Fibroblast of pulmonary artery (primary cell): ENCODE measurements around the gene IL22.

Experiments used
- DNase-seq: peaks from one replicate; pipeline ENCODE4 v3.0.0-alpha.2; 2010; ENCODE audit warnings: low read depth
- H3K4me3 ChIP-seq: replicated peaks from 2 replicates; pipeline ENCODE4 v1.5.1; 2011; ENCODE audit warnings: low read depth, mild to moderate bottlenecking, control low read depth, low read length, moderate library complexity
- TF ChIP-seq, protein P1 (sequence below): IDR thresholded peaks from 2 replicates; pipeline ENCODE4 v1.5.1; 2011; ENCODE audit warnings: mild to moderate bottlenecking, control low read depth, low read length, inconsistent platforms; ENCODE audit errors: missing control alignments

Gene IL22

GRCh38 chr12:68233498-68233897, 19.9 kb downstream of the IL22 start:
- TF ChIP-seq, protein P1, sequence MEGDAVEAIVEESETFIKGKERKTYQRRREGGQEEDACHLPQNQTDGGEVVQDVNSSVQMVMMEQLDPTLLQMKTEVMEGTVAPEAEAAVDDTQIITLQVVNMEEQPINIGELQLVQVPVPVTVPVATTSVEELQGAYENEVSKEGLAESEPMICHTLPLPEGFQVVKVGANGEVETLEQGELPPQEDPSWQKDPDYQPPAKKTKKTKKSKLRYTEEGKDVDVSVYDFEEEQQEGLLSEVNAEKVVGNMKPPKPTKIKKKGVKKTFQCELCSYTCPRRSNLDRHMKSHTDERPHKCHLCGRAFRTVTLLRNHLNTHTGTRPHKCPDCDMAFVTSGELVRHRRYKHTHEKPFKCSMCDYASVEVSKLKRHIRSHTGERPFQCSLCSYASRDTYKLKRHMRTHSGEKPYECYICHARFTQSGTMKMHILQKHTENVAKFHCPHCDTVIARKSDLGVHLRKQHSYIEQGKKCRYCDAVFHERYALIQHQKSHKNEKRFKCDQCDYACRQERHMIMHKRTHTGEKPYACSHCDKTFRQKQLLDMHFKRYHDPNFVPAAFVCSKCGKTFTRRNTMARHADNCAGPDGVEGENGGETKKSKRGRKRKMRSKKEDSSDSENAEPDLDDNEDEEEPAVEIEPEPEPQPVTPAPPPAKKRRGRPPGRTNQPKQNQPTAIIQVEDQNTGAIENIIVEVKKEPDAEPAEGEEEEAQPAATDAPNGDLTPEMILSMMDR = no peak
- DNase-seq = no peak
- H3K4me3 ChIP-seq = no peak overlapping the region

DNA sequence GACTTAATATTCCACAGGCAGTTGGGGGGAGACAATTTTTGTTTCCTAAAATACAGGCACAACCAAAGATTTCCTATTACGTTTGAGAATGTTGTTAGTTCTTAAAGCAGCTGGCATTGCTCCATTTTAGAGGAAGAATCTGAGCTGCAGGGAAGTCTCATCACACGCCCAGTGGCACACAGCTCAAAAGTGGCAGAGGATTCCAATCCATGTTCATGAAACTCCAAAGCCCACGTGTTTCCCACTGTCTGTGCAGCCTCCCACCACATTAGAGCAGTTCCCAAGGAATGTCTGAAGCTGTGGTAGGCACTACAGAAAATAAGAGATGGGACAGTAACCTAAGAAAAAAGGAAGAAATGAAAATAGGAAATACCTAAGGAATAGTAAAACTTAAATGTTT, 21.7 kb downstream of the IL22 start:
- no peak for DNase-seq
- H3K4me3 ChIP-seq = no peak overlapping the region
- TF ChIP-seq, protein P1 = no peak

DNA sequence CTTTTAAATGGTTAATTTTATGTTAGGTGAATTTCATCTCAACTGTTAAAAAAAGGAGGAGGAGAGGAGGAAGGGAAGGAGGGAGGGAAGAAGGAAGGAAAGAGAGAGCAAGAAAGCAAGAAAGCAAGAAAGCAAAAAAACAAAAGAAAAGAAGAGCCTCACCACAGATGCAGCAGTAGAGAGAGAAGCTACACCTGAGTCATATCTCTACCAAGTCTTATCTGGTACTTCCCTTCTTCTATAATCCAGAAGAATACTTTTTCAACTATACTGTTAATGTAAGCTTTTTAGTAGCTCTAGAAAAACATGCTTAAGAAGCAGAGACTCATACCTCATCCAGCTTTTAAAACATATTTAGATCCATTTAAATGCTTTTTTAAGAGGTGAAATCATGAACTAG, 22.2 kb downstream of the IL22 start:
- no peak overlapping the region for H3K4me3 ChIP-seq
- no peak for DNase-seq
- TF ChIP-seq, protein P1 = no peak

DNA sequence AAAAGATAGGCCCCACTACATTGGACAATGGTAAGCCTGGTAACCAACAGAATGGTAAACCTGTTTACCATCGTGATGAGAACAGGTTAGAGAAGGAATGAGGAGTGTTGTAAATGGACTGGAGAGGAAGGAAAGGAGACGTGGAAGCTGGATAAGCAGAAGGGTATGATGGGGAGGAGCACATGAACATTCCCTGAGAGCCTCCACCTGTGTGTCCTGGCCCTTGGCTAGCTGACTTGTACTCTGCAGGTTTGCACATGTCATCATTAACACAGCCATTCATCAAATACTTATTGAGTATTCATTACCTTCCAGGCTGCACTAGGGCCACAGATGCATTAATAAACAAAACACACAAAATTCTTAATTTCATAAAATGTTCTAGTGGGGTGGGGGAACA, 23.4 kb downstream of the IL22 start:
- DNase-seq = no peak
- H3K4me3 ChIP-seq = no peak overlapping the region
- TF ChIP-seq, protein P1 = no peak

GRCh38 chr12:68227356-68227755, 26.0 kb downstream of the IL22 start:
- no peak overlapping the region for H3K4me3 ChIP-seq
- no peak for DNase-seq
- TF ChIP-seq, protein P1 = no peak

GRCh38 chr12:68225576-68226476, 27.6 kb downstream of the IL22 start, which contains the start of gene IL26:
IL26 (minus strand) TSS chr12:68225810; CDS start chr12:68225756, 54 bp downstream.
- TF ChIP-seq, protein P1 = no peak
- H3K4me3 ChIP-seq = no peak within 1 kb of the TSS
- no peak for DNase-seq
